GM12892 (cell line): ENCODE results near the gene ANO6.

Experiments
- POLR2A ChIP-seq: IDR thresholded peaks from 2 replicates; pipeline ENCODE4 v1.6.1; 2011; ENCODE audit warnings: low read depth, low read length, control low read depth
- POLR2AphosphoS5 ChIP-seq: IDR thresholded peaks from 2 replicates; pipeline ENCODE4 v1.6.1; 2011; ENCODE audit warnings: low read depth, low read length, control low read depth
- TAF1 ChIP-seq: IDR thresholded peaks from 2 replicates; pipeline ENCODE4 v1.6.1; 2011; ENCODE audit warnings: low read depth, mild to moderate bottlenecking, control low read depth, low read length, borderline replicate concordance

DNA sequence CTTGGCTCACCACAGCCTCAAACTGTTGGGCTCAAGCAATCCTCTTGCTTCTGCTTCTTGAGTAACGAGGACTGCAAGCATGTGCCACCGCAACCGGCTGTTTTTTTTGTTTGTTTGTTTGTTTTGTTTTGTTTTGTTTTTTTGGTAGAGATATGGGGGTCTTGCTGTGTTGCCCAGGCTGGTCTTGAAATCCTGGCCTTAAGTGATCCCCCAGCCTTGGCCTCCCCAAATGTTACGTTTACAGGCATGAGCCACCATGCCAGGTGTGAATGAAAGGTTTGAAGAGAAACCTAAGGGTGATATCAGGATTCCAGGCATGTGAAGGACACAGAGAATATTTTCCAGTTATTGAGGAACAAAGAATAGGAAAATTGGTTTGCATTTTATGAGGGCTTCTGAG, 45.0 kb downstream of the ANO6 start:
- TF ChIP-seq TAF1: no peak
- TF ChIP-seq POLR2A: no peak
- TF ChIP-seq POLR2AphosphoS5: no peak
